OCI-LY1 (cell line): ENCODE results near the gene FOXK1.

Experiments used
- EZH2 ChIP-seq: fragments of 200-600 bp; sonication (generic), shearing (Covaris generic); IDR thresholded peaks from 2 replicates; pipeline ENCODE4 v1.8.0; 2017; ENCODE audit warnings: borderline replicate concordance, mixed run types, mild to moderate bottlenecking, antibody characterized with exemption, low read length, moderate library complexity, mixed read lengths
- TF ChIP-seq, protein P1 (sequence below): fragments of 200-600 bp; sonication (generic), shearing (Covaris generic); IDR thresholded peaks from 2 replicates; pipeline ENCODE4 v1.5.1; 2017; ENCODE audit warnings: mild to moderate bottlenecking, antibody characterized with exemption, low read length, moderate library complexity, mixed read lengths

- TF ChIP-seq, protein P1, sequence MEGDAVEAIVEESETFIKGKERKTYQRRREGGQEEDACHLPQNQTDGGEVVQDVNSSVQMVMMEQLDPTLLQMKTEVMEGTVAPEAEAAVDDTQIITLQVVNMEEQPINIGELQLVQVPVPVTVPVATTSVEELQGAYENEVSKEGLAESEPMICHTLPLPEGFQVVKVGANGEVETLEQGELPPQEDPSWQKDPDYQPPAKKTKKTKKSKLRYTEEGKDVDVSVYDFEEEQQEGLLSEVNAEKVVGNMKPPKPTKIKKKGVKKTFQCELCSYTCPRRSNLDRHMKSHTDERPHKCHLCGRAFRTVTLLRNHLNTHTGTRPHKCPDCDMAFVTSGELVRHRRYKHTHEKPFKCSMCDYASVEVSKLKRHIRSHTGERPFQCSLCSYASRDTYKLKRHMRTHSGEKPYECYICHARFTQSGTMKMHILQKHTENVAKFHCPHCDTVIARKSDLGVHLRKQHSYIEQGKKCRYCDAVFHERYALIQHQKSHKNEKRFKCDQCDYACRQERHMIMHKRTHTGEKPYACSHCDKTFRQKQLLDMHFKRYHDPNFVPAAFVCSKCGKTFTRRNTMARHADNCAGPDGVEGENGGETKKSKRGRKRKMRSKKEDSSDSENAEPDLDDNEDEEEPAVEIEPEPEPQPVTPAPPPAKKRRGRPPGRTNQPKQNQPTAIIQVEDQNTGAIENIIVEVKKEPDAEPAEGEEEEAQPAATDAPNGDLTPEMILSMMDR, result peak; percentile 78
- no peak for TF ChIP-seq EZH2
Measured at GRCh38 chr7:4797858-4798705, 116.0 kb downstream of the FOXK1 start.
